ENCODE measurements around the gene ACTG1.

DNA sequence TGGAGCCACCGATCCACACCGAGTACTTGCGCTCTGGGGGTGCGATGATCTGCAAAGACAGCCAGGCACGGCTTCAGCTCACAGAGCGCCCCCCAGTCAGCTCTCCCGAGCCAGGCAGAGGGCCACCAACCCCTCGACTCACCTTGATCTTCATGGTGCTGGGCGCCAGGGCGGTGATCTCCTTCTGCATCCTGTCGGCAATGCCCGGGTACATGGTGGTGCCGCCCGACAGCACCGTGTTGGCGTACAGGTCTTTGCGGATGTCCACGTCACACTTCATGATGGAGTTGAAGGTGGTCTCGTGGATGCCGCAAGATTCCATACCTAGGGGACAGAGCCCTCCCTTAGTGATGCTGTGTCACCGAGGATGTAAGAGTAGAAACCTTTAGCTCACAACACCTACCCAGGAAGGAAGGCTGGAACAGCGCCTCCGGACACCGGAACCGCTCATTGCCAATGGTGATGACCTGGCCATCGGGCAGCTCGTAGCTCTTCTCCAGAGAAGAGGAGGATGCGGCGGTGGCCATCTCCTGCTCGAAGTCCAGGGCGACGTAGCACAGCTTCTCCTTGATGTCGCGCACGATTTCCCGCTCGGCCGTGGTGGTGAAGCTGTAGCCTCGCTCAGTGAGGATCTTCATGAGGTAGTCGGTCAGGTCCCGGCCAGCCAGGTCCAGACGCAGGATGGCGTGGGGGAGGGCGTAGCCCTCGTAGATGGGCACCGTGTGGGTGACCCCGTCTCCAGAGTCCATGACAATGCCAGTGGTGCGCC lies 1.6 kb downstream of the ACTG1 start:
- no peak for TF ChIP-seq POLR2A (IDR thresholded peaks at IDR 0.05)
- TF ChIP-seq CTCF (IDR thresholded peaks at IDR 0.05) = no peak

Measured in Peyer's patch (tissue), 4 donors.